ENCODE data around the gene POLH. TPM values are rescaled to one million over a fixed set of nuclear protein-coding genes. Genes with fewer than 3 reads are reported as not detected.

POLH gene
- total and polyA plus RNA-seq, 9 of the 15 experiments (the other 6 are each of a cell fraction or from before 2014, with no cell fraction given): 5.8 to 31.6 (median 20.6) TPM

DNA sequence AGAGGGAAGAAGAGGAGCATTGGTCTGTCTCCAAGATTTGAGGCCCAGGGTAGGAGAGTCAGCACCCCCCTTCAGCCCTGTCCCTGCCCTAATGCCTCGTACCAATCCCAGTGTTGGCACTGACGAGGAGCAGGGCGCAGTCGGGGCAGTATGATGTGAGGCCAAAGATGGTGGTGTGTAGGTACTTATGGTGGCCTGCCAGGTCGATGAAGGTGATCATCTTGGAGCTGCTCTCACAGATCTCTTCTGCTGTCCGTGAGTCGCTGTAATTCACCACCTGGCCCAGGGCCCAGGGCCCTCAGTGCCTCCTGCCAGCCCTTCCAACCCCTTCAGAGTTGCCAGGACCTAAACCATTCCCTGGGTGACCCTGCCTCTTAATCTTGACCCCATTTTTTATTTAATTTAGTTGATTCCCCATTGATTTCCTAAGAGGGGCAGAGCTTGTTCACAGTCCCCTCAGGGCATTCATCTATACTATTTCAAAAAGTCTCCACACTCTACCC, 48.9 kb downstream of the POLH start:
- H4K20me1 ChIP-seq (replicated peaks; ENCODE audit: control insufficient read depth, insufficient read depth, low read length): 0 out of 2 replicates have a peak, but pooled peaks cover 7% of the 10 kb centered on the region
- H3K4me1 ChIP-seq (replicated peaks in 1 of 2; ENCODE audit: control insufficient read depth in 2 of 2, insufficient read depth in 2 of 2, low read length in 2 of 2): peaks cover 23 to 26% of the 10 kb centered on the region in 2 experiments
- DNase-seq (ENCODE audit: extremely low read depth in 1 of 4, low spot score in 3 of 4) (no peak), FAIRE-seq (no peak), ATAC-seq (no peak)
- peaks cover 13% of the 10 kb centered on the region for H3K9me1 ChIP-seq (ENCODE audit: control insufficient read depth, insufficient read depth, low read length)
- H3K9ac ChIP-seq (ENCODE audit: insufficient read depth in 1 of 2, low read depth in 2 of 2, low read length in 2 of 2): peak overlapping the region in 1 of 2 experiments; percentile 59; a peak in 2 of 4 replicates
- no peak overlapping the region for H3K4me2 ChIP-seq (ENCODE audit: insufficient read depth, low read length)
- intact Hi-C loops (cut with micrococcal nuclease): loop anchor here (5.0 kb wide), 2 partner anchors 42 to 502 kb away; partner anchors contain the start of genes MRPL14 and TMEM63B
- ChIA-PET CTCF (ENCODE audit: low intra/inter-chr PET ratio) (no interaction called here), POLR2A (interaction anchor here (0.6 to 7.9 kb wide), 7 partner anchors 8 to 649 kb away, joined by 3 to 135 read pairs (median 5); partner anchors contain the start of gene MAD2L1BP)
- H3K27ac ChIP-seq (ENCODE audit: extremely low read depth, low read depth, low read length): no peak overlapping the region; the same call in 2 of the 3 replicates
- in situ Hi-C loops (cut with MboI): no loop called here
- no TSS peak for BruUV-seq (replicated peaks)
- H3K9me3 ChIP-seq (replicated peaks; ENCODE audit: control insufficient read depth, insufficient read depth, low read depth, low read length): no peaks in the 10 kb centered on the region
- peaks cover 76% of the 10 kb centered on the region for H3K36me3 ChIP-seq (ENCODE audit: control insufficient read depth, insufficient read depth, low read length)
- 90% methylated on average over 7 of the region's 7 CpGs for WGBS (ENCODE audit: insufficient coverage, low coverage, missing lambda C conversion rate)
- H2AFZ ChIP-seq (ENCODE audit: low read depth, low read length): no peak overlapping the region
- peaks cover 57% of the 10 kb centered on the region for H3K79me2 ChIP-seq (ENCODE audit: control insufficient read depth, insufficient read depth, low read length)
- no peaks in the 10 kb centered on the region for H3K27me3 ChIP-seq (ENCODE audit: control insufficient read depth in 2 of 2, insufficient read depth in 2 of 2, low read length in 2 of 2)
- no peak overlapping the region for H3K4me3 ChIP-seq
- TF ChIP-seq KDM5B (IDR thresholded peaks at IDR 0.05; ENCODE audit: insufficient replicate concordance, low read depth, low read length) (peak; percentile 24), HNRNPLL (IDR thresholded peaks at IDR 0.05; ENCODE audit: low read depth, low read length, poor library complexity, severe bottlenecking) (peak; percentile 17), RFX5 (IDR thresholded peaks at IDR 0.05; ENCODE audit: low read depth, low read length) (no peak), ZNF12 (CRISPR knock-in tag; IDR thresholded peaks at IDR 0.05) (0 out of 2 replicates have a peak, but pooled peaks have one; percentile 20), CEBPG (CRISPR knock-in tag; IDR thresholded peaks at IDR 0.05) (peak; percentile 41), CEBPG (tag; conservative IDR thresholded peaks at IDR 0.05 in 1 of 2, IDR thresholded peaks at IDR 0.05 in 1 of 2) (no peak), SMAD3 (CRISPR knock-in tag; conservative IDR thresholded peaks at IDR 0.05) (peak; percentile 82), HDAC2 (IDR thresholded peaks at IDR 0.05) (no peak), POLR2AphosphoS2 (IDR thresholded peaks at IDR 0.05; ENCODE audit: low read length) (0 out of 2 replicates have a peak, but pooled peaks have one; percentile 4), ZFPM2 (CRISPR knock-in tag; IDR thresholded peaks at IDR 0.05) (0 out of 2 replicates have a peak, but pooled peaks have one; percentile 32), ZSCAN32 (CRISPR knock-in tag; IDR thresholded peaks at IDR 0.05) (0 out of 2 replicates have a peak, but pooled peaks have one; percentile 39), RBFOX2 (IDR thresholded peaks at IDR 0.05; ENCODE audit: low read depth, low read length) (peak; percentile 81)
- TF ChIP-seq, protein P1, sequence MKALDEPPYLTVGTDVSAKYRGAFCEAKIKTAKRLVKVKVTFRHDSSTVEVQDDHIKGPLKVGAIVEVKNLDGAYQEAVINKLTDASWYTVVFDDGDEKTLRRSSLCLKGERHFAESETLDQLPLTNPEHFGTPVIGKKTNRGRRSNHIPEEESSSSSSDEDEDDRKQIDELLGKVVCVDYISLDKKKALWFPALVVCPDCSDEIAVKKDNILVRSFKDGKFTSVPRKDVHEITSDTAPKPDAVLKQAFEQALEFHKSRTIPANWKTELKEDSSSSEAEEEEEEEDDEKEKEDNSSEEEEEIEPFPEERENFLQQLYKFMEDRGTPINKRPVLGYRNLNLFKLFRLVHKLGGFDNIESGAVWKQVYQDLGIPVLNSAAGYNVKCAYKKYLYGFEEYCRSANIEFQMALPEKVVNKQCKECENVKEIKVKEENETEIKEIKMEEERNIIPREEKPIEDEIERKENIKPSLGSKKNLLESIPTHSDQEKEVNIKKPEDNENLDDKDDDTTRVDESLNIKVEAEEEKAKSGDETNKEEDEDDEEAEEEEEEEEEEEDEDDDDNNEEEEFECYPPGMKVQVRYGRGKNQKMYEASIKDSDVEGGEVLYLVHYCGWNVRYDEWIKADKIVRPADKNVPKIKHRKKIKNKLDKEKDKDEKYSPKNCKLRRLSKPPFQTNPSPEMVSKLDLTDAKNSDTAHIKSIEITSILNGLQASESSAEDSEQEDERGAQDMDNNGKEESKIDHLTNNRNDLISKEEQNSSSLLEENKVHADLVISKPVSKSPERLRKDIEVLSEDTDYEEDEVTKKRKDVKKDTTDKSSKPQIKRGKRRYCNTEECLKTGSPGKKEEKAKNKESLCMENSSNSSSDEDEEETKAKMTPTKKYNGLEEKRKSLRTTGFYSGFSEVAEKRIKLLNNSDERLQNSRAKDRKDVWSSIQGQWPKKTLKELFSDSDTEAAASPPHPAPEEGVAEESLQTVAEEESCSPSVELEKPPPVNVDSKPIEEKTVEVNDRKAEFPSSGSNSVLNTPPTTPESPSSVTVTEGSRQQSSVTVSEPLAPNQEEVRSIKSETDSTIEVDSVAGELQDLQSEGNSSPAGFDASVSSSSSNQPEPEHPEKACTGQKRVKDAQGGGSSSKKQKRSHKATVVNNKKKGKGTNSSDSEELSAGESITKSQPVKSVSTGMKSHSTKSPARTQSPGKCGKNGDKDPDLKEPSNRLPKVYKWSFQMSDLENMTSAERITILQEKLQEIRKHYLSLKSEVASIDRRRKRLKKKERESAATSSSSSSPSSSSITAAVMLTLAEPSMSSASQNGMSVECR (CRISPR knock-in tag; IDR thresholded peaks at IDR 0.05): 0 out of 2 replicates have a peak, but pooled peaks have one; percentile 25
- TF ChIP-seq, protein P2, sequence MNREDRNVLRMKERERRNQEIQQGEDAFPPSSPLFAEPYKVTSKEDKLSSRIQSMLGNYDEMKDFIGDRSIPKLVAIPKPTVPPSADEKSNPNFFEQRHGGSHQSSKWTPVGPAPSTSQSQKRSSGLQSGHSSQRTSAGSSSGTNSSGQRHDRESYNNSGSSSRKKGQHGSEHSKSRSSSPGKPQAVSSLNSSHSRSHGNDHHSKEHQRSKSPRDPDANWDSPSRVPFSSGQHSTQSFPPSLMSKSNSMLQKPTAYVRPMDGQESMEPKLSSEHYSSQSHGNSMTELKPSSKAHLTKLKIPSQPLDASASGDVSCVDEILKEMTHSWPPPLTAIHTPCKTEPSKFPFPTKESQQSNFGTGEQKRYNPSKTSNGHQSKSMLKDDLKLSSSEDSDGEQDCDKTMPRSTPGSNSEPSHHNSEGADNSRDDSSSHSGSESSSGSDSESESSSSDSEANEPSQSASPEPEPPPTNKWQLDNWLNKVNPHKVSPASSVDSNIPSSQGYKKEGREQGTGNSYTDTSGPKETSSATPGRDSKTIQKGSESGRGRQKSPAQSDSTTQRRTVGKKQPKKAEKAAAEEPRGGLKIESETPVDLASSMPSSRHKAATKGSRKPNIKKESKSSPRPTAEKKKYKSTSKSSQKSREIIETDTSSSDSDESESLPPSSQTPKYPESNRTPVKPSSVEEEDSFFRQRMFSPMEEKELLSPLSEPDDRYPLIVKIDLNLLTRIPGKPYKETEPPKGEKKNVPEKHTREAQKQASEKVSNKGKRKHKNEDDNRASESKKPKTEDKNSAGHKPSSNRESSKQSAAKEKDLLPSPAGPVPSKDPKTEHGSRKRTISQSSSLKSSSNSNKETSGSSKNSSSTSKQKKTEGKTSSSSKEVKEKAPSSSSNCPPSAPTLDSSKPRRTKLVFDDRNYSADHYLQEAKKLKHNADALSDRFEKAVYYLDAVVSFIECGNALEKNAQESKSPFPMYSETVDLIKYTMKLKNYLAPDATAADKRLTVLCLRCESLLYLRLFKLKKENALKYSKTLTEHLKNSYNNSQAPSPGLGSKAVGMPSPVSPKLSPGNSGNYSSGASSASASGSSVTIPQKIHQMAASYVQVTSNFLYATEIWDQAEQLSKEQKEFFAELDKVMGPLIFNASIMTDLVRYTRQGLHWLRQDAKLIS (CRISPR knock-in tag; IDR thresholded peaks at IDR 0.05): 0 out of 2 replicates have a peak, but pooled peaks have one; percentile 11
